ENCODE measurements around the gene GYG1. TPM values are rescaled to one million over a fixed set of nuclear protein-coding genes. Genes with fewer than 3 reads are reported as not detected.

The GYG1 gene
- total RNA-seq, 2 donors from 2014 or later, result 8.9 to 16.3 TPM

- Histone ChIP-seq H3K4me3 (no peak overlapping the region), H3K9me3 (no peaks in the 10 kb centered on the region), H3K4me1 (no peaks in the 10 kb centered on the region), H3K27me3 (no peaks in the 10 kb centered on the region), H3K36me3 (replicated peaks in 1 of 2; ENCODE audit: insufficient read depth in 1 of 2, low read depth in 2 of 2) (peaks cover 0 to 8% of the 10 kb centered on the region in 2 donors), H3K27ac (no peak overlapping the region)
- DNase-seq (no peak), ATAC-seq (no peak)
- intact Hi-C loops (cut with DNase I), result no loop called here
- WGBS, 2 donors, result 63 to 73% methylated on average over 7 of the region's 7 CpGs
- TF ChIP-seq POLR2A (IDR thresholded peaks at IDR 0.05) (no peak), CTCF (IDR thresholded peaks at IDR 0.05) (no peak)
Measured at GRCh38 chr3:148998715-148999423, 7.5 kb downstream of the GYG1 start.

DNA sequence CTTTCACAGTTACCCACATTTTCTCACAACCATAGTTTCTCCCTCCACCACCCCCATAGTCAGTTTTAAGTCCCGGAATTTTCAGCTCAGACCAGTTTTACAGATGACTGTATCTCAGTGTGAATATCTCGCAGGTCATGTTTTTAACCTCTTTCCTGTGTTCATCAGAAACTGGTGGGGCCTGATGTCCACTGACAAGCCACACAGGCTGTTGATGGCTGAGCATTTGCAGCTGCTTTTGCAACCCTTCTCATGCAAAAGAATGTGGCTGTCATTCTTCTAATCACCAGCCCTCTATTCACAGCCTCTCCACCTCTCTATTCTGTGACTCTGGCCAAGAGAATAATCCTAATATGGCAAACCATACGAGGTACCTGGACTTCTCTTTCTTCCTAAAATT lies 8.5 kb downstream of the GYG1 start:
- H3K27me3 ChIP-seq, result no peaks in the 10 kb centered on the region
- no peak for TF ChIP-seq POLR2A (IDR thresholded peaks at IDR 0.05)
- TF ChIP-seq CTCF (IDR thresholded peaks at IDR 0.05), result no peak
- H3K4me3 ChIP-seq, result no peak overlapping the region
- WGBS, 2 donors, result 79 to 90% methylated on average over 3 of the region's 3 CpGs
- DNase-seq (no peak), ATAC-seq (no peak)
- H3K9me3 ChIP-seq, result no peaks in the 10 kb centered on the region
- H3K27ac ChIP-seq, result no peak overlapping the region
- peaks cover 0 to 8% of the 10 kb centered on the region in 2 donors for H3K36me3 ChIP-seq (replicated peaks in 1 of 2; ENCODE audit: insufficient read depth in 1 of 2, low read depth in 2 of 2)
- intact Hi-C loops (cut with DNase I), result no loop called here
- no peaks in the 10 kb centered on the region for H3K4me1 ChIP-seq

- Histone ChIP-seq H3K27me3 (no peaks in the 10 kb centered on the region), H3K36me3 (replicated peaks in 1 of 2; ENCODE audit: insufficient read depth in 1 of 2, low read depth in 2 of 2) (peaks cover 0 to 8% of the 10 kb centered on the region in 2 donors), H3K4me3 (no peak overlapping the region), H3K4me1 (no peaks in the 10 kb centered on the region), H3K27ac (no peak overlapping the region), H3K9me3 (no peaks in the 10 kb centered on the region)
- ATAC-seq (no peak), DNase-seq (no peak)
- no peak for TF ChIP-seq POLR2A (IDR thresholded peaks at IDR 0.05)
- no peak for TF ChIP-seq CTCF (IDR thresholded peaks at IDR 0.05)
- WGBS, 2 donors, result 69 to 88% methylated on average over 3 of the region's 3 CpGs
- intact Hi-C loops (cut with DNase I), result no loop called here
Measured at GRCh38 chr3:149000206-149000745, 8.9 kb downstream of the GYG1 start.

DNA sequence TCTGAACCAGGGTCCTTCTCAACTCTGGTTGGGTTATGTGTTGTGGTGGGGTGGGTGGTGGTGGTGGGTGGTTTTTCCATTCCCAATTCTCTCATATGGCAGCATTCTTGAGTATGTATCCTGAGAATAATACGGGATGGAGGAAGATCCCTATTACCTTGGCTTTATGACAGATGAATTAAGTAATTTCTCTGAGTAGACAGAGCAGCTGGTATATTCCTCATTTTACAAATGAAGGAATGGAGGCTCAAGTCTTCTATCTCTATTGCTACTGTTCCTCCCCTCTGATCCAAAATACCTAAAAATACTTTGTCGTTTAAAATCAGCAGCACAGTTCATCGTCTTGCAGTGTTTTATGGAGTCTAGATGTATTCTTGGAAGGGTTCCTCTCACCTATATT lies 10.4 kb downstream of the GYG1 start:
- Histone ChIP-seq H3K9me3 (no peaks in the 10 kb centered on the region), H3K4me1 (no peaks in the 10 kb centered on the region), H3K27me3 (no peaks in the 10 kb centered on the region), H3K27ac (no peak overlapping the region), H3K4me3 (no peak overlapping the region), H3K36me3 (replicated peaks in 1 of 2; ENCODE audit: insufficient read depth in 1 of 2, low read depth in 2 of 2) (peaks cover 0 to 8% of the 10 kb centered on the region in 2 donors)
- ATAC-seq (no peak), DNase-seq (no peak)
- WGBS, 2 donors, result 90 to 96% methylated on average over 3 of the region's 3 CpGs
- intact Hi-C loops (cut with DNase I), result no loop called here
- TF ChIP-seq POLR2A (IDR thresholded peaks at IDR 0.05), result no peak
- no peak for TF ChIP-seq CTCF (IDR thresholded peaks at IDR 0.05)
